Keratinocyte (primary cell): Measurements from ENCODE around the gene FAM32A. TPM values are rescaled to one million over a fixed set of nuclear protein-coding genes. Genes with fewer than 3 reads are reported as not detected.

Source experiments
- DNase-seq: peaks from one replicate; pipeline ENCODE4 v3.0.0-alpha.2; 2011; ENCODE audit warnings: low read depth, missing footprints, low spot score
- FAIRE-seq: peaks from 2 replicates; lab custom pipeline; 2011; peaks lifted over from hg19 to GRCh38; lab: Jason Lieb, UNC
- H2AFZ ChIP-seq: 2 replicates; pipeline ENCODE4 v1.6.0; 2012; ENCODE audit warnings: low read length, control low read depth, inconsistent platforms; ENCODE audit not compliant: control insufficient read depth
- H3K27ac ChIP-seq: 2 replicates; pipeline ENCODE4 v1.5.1; 2011; ENCODE audit warnings: low read length; ENCODE audit not compliant: control insufficient read depth, insufficient read depth
- H3K27me3 ChIP-seq: 3 replicates; pipeline ENCODE4 v1.6.0; 2011; ENCODE audit warnings: low read length; ENCODE audit not compliant: control insufficient read depth, insufficient read depth; ENCODE audit errors: extremely low read depth
- H3K36me3 ChIP-seq, 2 experiments: 2 replicates in 1 of 2; 3 replicates in 1 of 2; pipeline ENCODE4 v1.5.1; 2011; ENCODE audit warnings: low read length in 2 of 2, mild to moderate bottlenecking in 1 of 2; ENCODE audit not compliant: control insufficient read depth in 2 of 2, insufficient read depth in 2 of 2; ENCODE audit errors: extremely low read depth in 1 of 2
- H3K4me1 ChIP-seq: 3 replicates; pipeline ENCODE4 v1.5.1; 2011; ENCODE audit warnings: low read length; ENCODE audit not compliant: control insufficient read depth, insufficient read depth; ENCODE audit errors: extremely low read depth
- H3K4me2 ChIP-seq: 3 replicates; pipeline ENCODE4 v1.6.0; 2011; ENCODE audit warnings: low read depth, low read length; ENCODE audit not compliant: control insufficient read depth, insufficient read depth; ENCODE audit errors: extremely low read depth
- H3K4me3 ChIP-seq, 3 experiments: fragments of 200-600 bp in 1 of 3; sonication (generic) in 1 of 3; 2 replicates in 2 of 3; 3 replicates in 1 of 3; pipeline ENCODE4 v1.5.1; 2011 to 2016; ENCODE audit warnings: low read length in 3 of 3, mild to moderate bottlenecking in 3 of 3, control low read depth in 2 of 3, inconsistent platforms in 1 of 3, low read depth in 1 of 3, mixed read lengths in 1 of 3, mixed run types in 1 of 3, moderate library complexity in 1 of 3; ENCODE audit not compliant: control insufficient read depth in 2 of 3, insufficient read depth in 2 of 3; ENCODE audit errors: extremely low read depth in 1 of 3
- H3K79me2 ChIP-seq: 2 replicates; pipeline ENCODE4 v1.6.0; 2012; ENCODE audit warnings: low read length; ENCODE audit not compliant: control insufficient read depth, insufficient read depth
- H3K9ac ChIP-seq: 3 replicates; pipeline ENCODE4 v1.6.0; 2011; ENCODE audit warnings: low read length; ENCODE audit not compliant: control insufficient read depth, insufficient read depth; ENCODE audit errors: extremely low read depth
- H3K9me1 ChIP-seq: 3 replicates; pipeline ENCODE4 v1.6.0; 2011; ENCODE audit warnings: low read length; ENCODE audit not compliant: control insufficient read depth, insufficient read depth; ENCODE audit errors: extremely low read depth
- H3K9me3 ChIP-seq: 2 replicates; pipeline ENCODE4 v1.5.1; 2012; ENCODE audit warnings: low read depth, low read length; ENCODE audit not compliant: control insufficient read depth
- H4K20me1 ChIP-seq: 3 replicates; pipeline ENCODE4 v1.6.0; 2011; ENCODE audit warnings: low read length; ENCODE audit not compliant: control insufficient read depth, insufficient read depth; ENCODE audit errors: extremely low read depth
- CTCF ChIP-seq, 3 experiments: IDR thresholded peaks in 1 of 3; conservative IDR thresholded peaks in 1 of 3; optimal IDR thresholded peaks in 1 of 3; 2 replicates in 2 of 3; 3 replicates in 1 of 3; pipeline versions ENCODE3 to v1.5.1; 2011; ENCODE audit warnings: low read length in 3 of 3, mild to moderate bottlenecking in 3 of 3, moderate library complexity in 2 of 3, control low read depth in 1 of 3, inconsistent platforms in 1 of 3; ENCODE audit not compliant: insufficient read depth in 2 of 3; ENCODE audit errors: extremely low read depth in 1 of 3
- EZH2 ChIP-seq: IDR thresholded peaks from one replicate; pipeline ENCODE4 v1.6.1; 2012; ENCODE audit warnings: inconsistent platforms, mild to moderate bottlenecking, low read length, moderate library complexity
- dilution Hi-C: fragments of 300-500 bp; cut with MboI; formaldehyde crosslinking; loops from one replicate; pipeline ENCODE4 v1.7.0; 2020; ENCODE audit warnings: low sequenced_read_pairs; ENCODE audit not compliant: extremely low pct_ligation_motif_present
- polyA plus RNA-seq, 5 experiments: library from polyadenylated mRNA; depleted of rRNA in 3 of 5; stranded (reverse) in 3 of 5; stranded (forward) in 1 of 5; unstranded in 1 of 5; fragments of >200 nt; gene quantifications; 1 replicate in 1 of 5; 2 replicates in 3 of 5; 3 replicates in 1 of 5; pipeline versions ENCODE4 v1.2.1 to v1.2.3, GENCODE V29; 2011 to 2012; ENCODE audit warnings: missing spikeins in 2 of 5, low read depth in 1 of 5, low replicate concordance in 1 of 5

The FAM32A gene
- polyA plus RNA-seq, 1 donor (not counting 4 experiments of a cell fraction or from before 2014, with no cell fraction given), result 105 TPM

GRCh38 chr19:16157601-16158000 is 27.6 kb upstream of the FAM32A start:
- Histone ChIP-seq H3K9me1 (no peaks in the 10 kb centered on the region), H3K79me2 (no peaks in the 10 kb centered on the region), H3K27ac (no peak overlapping the region), H3K4me3 (no peak overlapping the region), H3K36me3 (no peaks in the 10 kb centered on the region), H3K9ac (no peak overlapping the region), H2AFZ (no peak overlapping the region), H3K27me3 (no peaks in the 10 kb centered on the region), H3K4me1 (peaks cover 11% of the 10 kb centered on the region), H3K4me2 (no peak overlapping the region), H4K20me1 (no peaks in the 10 kb centered on the region), H3K9me3 (no peaks in the 10 kb centered on the region)
- dilution Hi-C loops, result no loop called here
- TF ChIP-seq EZH2, result no peak
- TF ChIP-seq CTCF (optimal IDR thresholded peaks at IDR 0.05 in 1 of 3, IDR thresholded peaks at IDR 0.05 in 1 of 3, conservative IDR thresholded peaks at IDR 0.05 in 1 of 3; ENCODE audit: extremely low read depth in 1 of 3, insufficient read depth in 2 of 3, low read length in 3 of 3), result no peak
- DNase-seq, result no peak
- no peak for FAIRE-seq

DNA sequence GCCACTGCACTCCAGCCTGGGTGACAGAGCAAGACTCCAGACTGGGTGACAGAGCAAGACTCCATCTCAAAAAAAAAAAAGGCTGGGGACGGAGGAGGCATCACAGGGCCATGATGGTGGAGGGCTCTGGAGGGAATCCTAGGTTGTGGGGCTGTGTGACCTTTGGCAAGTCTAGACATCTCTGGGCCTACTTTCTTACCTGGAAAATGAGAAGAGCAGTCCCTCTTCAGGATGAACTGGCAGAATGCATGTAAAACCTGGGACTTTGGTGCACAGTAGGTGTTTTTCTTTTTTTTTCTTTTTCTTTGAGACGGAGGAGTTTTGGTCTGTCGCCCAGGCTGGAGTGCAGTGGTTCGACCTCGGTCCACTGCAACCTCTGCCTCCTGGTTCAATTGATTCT is 25.6 kb upstream of the FAM32A start:
- H3K4me1 ChIP-seq, result peaks cover 11% of the 10 kb centered on the region
- H3K27ac ChIP-seq, result no peak overlapping the region
- H3K4me2 ChIP-seq, result no peak overlapping the region
- no peak overlapping the region for H3K9ac ChIP-seq
- H2AFZ ChIP-seq, result no peak overlapping the region
- no peak overlapping the region for H3K4me3 ChIP-seq
- H3K79me2 ChIP-seq, result no peaks in the 10 kb centered on the region
- no peaks in the 10 kb centered on the region for H3K27me3 ChIP-seq
- no peaks in the 10 kb centered on the region for H3K9me1 ChIP-seq
- dilution Hi-C loops, result no loop called here
- no peak for TF ChIP-seq EZH2
- TF ChIP-seq CTCF (optimal IDR thresholded peaks at IDR 0.05 in 1 of 3, IDR thresholded peaks at IDR 0.05 in 1 of 3, conservative IDR thresholded peaks at IDR 0.05 in 1 of 3; ENCODE audit: extremely low read depth in 1 of 3, insufficient read depth in 2 of 3, low read length in 3 of 3), result no peak
- no peaks in the 10 kb centered on the region for H3K36me3 ChIP-seq
- DNase-seq (no peak), FAIRE-seq (no peak)
- H3K9me3 ChIP-seq, result no peaks in the 10 kb centered on the region
- no peaks in the 10 kb centered on the region for H4K20me1 ChIP-seq
